ENCODE measurements around the gene RASL10B.
A peak's percentile ranks its signal among the peaks of the same experiment; 100 is the strongest.

Gene RASL10B

DNA sequence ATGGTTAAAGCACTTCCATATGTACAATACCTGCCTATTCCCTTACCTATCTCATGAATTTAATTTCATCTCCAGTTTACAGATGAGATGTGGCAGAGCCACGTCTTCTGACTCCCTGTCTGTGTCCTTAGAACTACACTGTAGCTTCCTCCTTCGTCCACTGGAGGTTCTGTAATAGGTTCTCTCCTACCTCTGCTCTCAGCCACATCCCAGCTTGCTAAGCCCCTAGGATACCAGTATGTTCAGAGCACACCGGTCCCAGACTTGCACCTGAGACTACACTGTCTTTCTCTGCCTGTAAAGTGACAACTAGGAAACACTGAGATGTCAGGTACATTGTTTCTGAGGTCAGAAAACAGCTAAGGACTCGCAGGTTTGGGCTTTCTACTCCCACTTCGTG lies 3.8 kb upstream of the RASL10B start:
- H3K4me3 ChIP-seq (ENCODE audit: low read depth, low read length): no peak overlapping the region
- TF ChIP-seq, protein P1, sequence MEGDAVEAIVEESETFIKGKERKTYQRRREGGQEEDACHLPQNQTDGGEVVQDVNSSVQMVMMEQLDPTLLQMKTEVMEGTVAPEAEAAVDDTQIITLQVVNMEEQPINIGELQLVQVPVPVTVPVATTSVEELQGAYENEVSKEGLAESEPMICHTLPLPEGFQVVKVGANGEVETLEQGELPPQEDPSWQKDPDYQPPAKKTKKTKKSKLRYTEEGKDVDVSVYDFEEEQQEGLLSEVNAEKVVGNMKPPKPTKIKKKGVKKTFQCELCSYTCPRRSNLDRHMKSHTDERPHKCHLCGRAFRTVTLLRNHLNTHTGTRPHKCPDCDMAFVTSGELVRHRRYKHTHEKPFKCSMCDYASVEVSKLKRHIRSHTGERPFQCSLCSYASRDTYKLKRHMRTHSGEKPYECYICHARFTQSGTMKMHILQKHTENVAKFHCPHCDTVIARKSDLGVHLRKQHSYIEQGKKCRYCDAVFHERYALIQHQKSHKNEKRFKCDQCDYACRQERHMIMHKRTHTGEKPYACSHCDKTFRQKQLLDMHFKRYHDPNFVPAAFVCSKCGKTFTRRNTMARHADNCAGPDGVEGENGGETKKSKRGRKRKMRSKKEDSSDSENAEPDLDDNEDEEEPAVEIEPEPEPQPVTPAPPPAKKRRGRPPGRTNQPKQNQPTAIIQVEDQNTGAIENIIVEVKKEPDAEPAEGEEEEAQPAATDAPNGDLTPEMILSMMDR (IDR thresholded peaks at IDR 0.05; ENCODE audit: low read depth, low read length): no peak

- TF ChIP-seq, protein P1 (IDR thresholded peaks at IDR 0.05; ENCODE audit: low read depth, low read length): no peak
- no peak overlapping the region for H3K4me3 ChIP-seq (ENCODE audit: low read depth, low read length)
Measured at GRCh38 chr17:35728551-35728950, 2.9 kb upstream of the RASL10B start.

DNA sequence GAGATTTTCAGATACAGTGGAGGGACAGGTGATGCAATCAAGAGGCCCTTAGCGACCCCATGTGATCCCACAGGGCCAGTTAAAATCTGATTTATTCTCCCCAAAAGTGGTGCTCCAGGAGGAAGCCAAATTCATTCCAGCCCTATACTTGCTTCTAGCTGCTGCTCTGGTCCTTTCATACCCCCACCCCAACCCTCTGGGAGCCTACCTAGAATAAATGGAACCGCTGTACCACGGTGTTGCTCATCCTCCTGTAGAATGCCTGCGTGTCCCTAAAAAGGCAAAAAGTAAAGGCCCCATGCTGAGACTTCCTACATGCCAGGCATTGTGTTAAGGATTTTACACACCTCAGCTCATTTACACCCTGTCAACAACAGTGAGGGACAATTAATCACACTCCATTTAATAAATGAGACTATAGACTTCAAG lies 2.0 kb upstream of the RASL10B start:
- TF ChIP-seq, protein P1 (IDR thresholded peaks at IDR 0.05; ENCODE audit: low read depth, low read length): no peak
- no peak overlapping the region for H3K4me3 ChIP-seq (ENCODE audit: low read depth, low read length)

DNA sequence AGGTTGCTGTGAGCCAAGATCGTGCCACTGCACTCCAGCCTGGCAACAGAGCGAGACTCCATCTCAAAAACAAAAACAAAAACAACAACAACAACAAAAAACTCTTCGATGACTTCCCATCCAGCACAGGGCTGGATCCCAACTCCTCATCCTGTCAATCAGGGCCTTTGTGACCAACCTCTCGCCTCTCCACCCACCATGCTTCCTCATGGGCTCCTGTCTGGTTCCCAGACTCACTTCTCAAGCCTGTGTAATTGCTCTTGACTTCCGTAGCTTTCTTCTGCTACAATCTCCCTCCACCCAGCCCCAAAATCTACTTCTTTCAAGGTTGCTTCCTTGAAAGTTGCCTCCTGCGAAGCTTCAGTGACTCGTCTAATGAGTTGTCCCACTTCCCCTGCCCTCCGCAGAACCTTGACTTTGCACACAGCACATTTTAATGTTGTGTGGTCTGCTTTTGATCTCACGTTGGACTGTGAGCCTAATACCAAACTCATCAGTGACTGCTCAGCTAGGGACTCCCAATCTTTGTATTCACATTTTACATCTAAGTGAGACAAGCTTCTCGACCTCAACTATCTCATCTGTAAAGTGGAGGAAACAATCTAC lies 936 bp upstream of the RASL10B start:
- TF ChIP-seq, protein P1 (IDR thresholded peaks at IDR 0.05; ENCODE audit: low read depth, low read length): no peak

DNA sequence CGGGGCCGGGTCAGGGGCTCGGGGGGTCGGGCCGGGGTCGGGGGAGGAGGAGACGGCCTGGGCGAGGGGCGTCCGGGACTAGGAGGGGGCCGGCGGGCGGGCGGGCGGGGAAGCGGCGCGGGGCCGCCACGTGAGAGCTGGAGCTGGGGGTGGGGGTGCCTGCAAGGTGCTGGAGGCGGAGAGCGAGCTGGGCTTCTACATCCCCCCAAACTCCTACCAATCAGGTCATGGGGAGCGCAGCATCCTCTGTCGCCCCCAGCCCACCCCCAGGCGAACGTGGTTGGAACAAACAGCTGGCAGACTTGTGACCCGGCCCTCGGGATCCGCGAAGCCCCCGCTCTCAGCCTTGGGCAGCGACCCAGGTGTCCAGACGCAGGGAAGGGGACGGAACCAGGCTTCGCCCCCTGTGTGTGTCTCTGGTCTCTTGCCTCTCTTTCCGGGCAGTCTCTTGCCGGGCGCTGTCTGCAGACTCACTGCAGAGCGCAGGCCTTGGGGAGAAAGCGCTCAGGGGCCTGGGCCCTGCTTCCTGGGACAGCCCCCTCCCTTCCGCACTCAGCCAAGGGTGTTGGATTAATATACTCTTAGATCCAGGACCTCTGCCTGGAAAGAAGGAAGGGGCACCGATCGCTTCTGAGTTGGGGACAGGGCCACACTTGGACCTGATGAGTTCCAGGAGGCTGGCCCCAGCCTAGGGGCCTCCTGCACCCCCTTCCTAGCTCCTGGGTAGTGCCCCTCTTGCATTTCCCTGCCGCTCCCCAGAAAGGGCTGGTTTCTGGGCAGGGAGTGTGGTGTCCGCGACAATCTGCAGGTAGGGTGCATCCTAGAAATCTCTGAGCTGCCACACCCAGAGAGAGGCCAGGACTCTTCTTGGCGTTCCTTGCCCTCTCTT lies 722 bp downstream of the RASL10B start:
- peak overlapping the region; percentile 58 for H3K4me3 ChIP-seq (ENCODE audit: low read depth, low read length)
- TF ChIP-seq, protein P1 (IDR thresholded peaks at IDR 0.05; ENCODE audit: low read depth, low read length): no peak

More for the DNA sequence above, 936 bp upstream of the RASL10B start:
- no peak overlapping the region for H3K4me3 ChIP-seq (ENCODE audit: low read depth, low read length)

GRCh38 chr17:35732806-35733136 lies 1.3 kb downstream of the RASL10B start:
- no peak overlapping the region for H3K4me3 ChIP-seq (ENCODE audit: low read depth, low read length)
- TF ChIP-seq, protein P1 (IDR thresholded peaks at IDR 0.05; ENCODE audit: low read depth, low read length): no peak

DNA sequence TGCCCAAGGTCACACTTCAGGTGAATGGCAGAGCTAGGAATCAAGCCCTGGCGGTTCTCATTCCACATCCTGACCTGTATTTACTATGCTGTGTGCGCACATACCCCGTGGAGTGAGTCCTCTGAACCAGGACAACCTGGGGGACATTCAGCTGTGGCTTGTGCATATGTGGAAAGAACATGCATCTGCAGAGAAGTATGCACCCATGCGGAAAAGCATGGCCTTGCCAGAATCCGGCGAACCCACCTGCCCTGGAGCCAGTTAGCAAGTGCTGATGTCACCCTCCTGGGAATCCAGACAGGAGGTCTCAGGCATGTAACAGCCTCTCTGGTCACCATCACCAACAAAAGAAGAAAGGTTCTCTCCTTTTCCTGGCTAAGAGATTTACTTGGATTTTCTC lies 1.9 kb downstream of the RASL10B start:
- no peak overlapping the region for H3K4me3 ChIP-seq (ENCODE audit: low read depth, low read length)
- TF ChIP-seq, protein P1 (IDR thresholded peaks at IDR 0.05; ENCODE audit: low read depth, low read length): no peak

Measured in WI38 (cell line).